Pancreas (tissue), 10 donors: ENCODE results near the gene UNC5B. TPM values are rescaled to one million over a fixed set of nuclear protein-coding genes. Genes with fewer than 3 reads are reported as not detected.

Source experiments
- ATAC-seq, 4 donors: fragments of 200-7000 bp; cut with Tn5 transposase; one replicate each; pipeline versions ENCODE4 v1.8.0 to v1.9.1; 2020; ENCODE audit warnings: mild to moderate bottlenecking in 4 of 4, moderate library complexity in 4 of 4
- DNase-seq, 6 donors: peaks; one replicate each; pipeline ENCODE4 v3.0.0-alpha.2; 2020
- FAIRE-seq: peaks from 2 replicates; lab custom pipeline; 2012; peaks lifted over from hg19 to GRCh38; lab: Jason Lieb, UNC
- H3K27ac ChIP-seq, 4 donors: fragments of 200-600 bp; sonication (generic); 1 replicate in 3 of 4; 2 replicates in 1 of 4; pipeline versions ENCODE4 v1.5.0 to v1.8.0; 2020
- H3K27me3 ChIP-seq, 4 donors: fragments of 200-600 bp; one replicate each; pipeline ENCODE4 v1.8.0; 2021
- H3K36me3 ChIP-seq, 3 donors: fragments of 200-600 bp; sonication (generic) in 1 of 3; one replicate each; pipeline versions ENCODE4 v1.5.0 to v1.8.0; 2020 to 2021
- H3K4me1 ChIP-seq, 3 donors: fragments of 200-600 bp; one replicate each; pipeline ENCODE4 v1.8.0; 2021
- H3K4me3 ChIP-seq, 4 donors: fragments of 200-600 bp; sonication (generic) in 2 of 4; one replicate each; pipeline versions ENCODE4 v1.5.0 to v1.8.0; 2020 to 2021
- H3K9me3 ChIP-seq, 4 donors: fragments of 200-600 bp; one replicate each; pipeline ENCODE4 v1.8.0; 2021
- CTCF ChIP-seq, 4 donors: fragments of 200-600 bp; sonication (generic) in 3 of 4; IDR thresholded peaks; one replicate each; pipeline versions ENCODE4 v1.5.0 to v1.8.0; 2021; ENCODE audit warnings: antibody characterized with exemption in 4 of 4
- WGBS, 2 donors: extraction: QIAGEN DNeasy Blood & Tissue Kit; methylation state at CpG; one replicate each; pipeline ENCODE4 v1.1.7; 2013; 5-methylcytosine and 5-hydroxymethylcytosine counted together
- intact Hi-C, 3 donors: fragments of 100-400 bp; cut with DNase I; formaldehyde crosslinking; loops; one replicate each; pipeline versions ENCODE4 v1.11.1 to v1.14.2; 2022
- polyA plus RNA-seq, 2 donors: library from polyadenylated mRNA; stranded (reverse); fragments of 200-250 nt; gene quantifications; one replicate each; pipeline ENCODE4 v1.2.3, GENCODE V29; 2013
- total RNA-seq, 6 donors: library from RNA; stranded (reverse); fragmentation: NEBNext Ultra II Directional in 4 of 6; extraction: Animal tissue kit (Norgen Biotek cat#: 25700) in 4 of 6; gene quantifications; one replicate each; pipeline versions ENCODE4 v1.2.1 to v1.2.4, GENCODE V29; 2021 to 2023
- donor health status: healthy with polysubstance abuse.
- donor health status: DM: no; HTN: no; CAD: no; lungs with moderate emphysema.
- donor health status: DM: no; HTN: no; CAD: no.
- donor health status: control.
- donor health status: control.
- donor health status: Bipolar disorder and iron deficiency.
- donor health status: DM: yes; HTN: yes; CAD: no.
- donor health status: DM: no; HTN: no; CAD: no.
- donor health status: DM: no; HTN: no; CAD: no.
- donor health status: DM: yes; HTN: yes; CAD: no.

The UNC5B gene
- total and polyA plus RNA-seq, 8 donors = 2.4 to 7.7 (median 4.2) TPM

- Histone ChIP-seq H3K27me3 (no peaks in the 10 kb centered on the region), H3K4me3 (no peak overlapping the region), H3K9me3 (no peaks in the 10 kb centered on the region), H3K27ac (no peak overlapping the region), H3K4me1 (no peaks in the 10 kb centered on the region), H3K36me3 (no peaks in the 10 kb centered on the region)
- intact Hi-C loops = no loop called here
- TF ChIP-seq CTCF (IDR thresholded peaks at IDR 0.05) = no peak
- DNase-seq = no peak
- no peak for FAIRE-seq
- 85 to 87% methylated on average over 9 of the region's 9 CpGs for WGBS, 2 donors
- no peak for ATAC-seq
Observed at GRCh38 chr10:71254834-71255549, 42.6 kb downstream of the UNC5B start.

- TF ChIP-seq CTCF (IDR thresholded peaks at IDR 0.05) = no peak
- H3K27ac ChIP-seq = no peak overlapping the region
- ATAC-seq = no peak
- 84 to 85% methylated on average over 4 of the region's 4 CpGs for WGBS, 2 donors
- no peaks in the 10 kb centered on the region for H3K27me3 ChIP-seq
- no peak for DNase-seq
- H3K9me3 ChIP-seq = no peaks in the 10 kb centered on the region
- intact Hi-C loops = no loop called here
- no peaks in the 10 kb centered on the region for H3K36me3 ChIP-seq
- no peak overlapping the region for H3K4me3 ChIP-seq
- no peaks in the 10 kb centered on the region for H3K4me1 ChIP-seq
- FAIRE-seq = no peak
Observed at GRCh38 chr10:71255550-71255807, 43.1 kb downstream of the UNC5B start.

- intact Hi-C loops = no loop called here
- no peak for TF ChIP-seq CTCF (IDR thresholded peaks at IDR 0.05)
- DNase-seq (peak in 1 of 6 donors; percentile 46), FAIRE-seq (no peak), ATAC-seq (peak in 3 of 4 donors; percentile 26 to 65 (median 45))
- H3K4me3 ChIP-seq = no peak overlapping the region
- H3K36me3 ChIP-seq = no peaks in the 10 kb centered on the region
- H3K27ac ChIP-seq = no peak overlapping the region
- no peaks in the 10 kb centered on the region for H3K27me3 ChIP-seq
- 76 to 77% methylated on average over 17 of the region's 17 CpGs for WGBS, 2 donors
- H3K4me1 ChIP-seq = no peaks in the 10 kb centered on the region
- no peaks in the 10 kb centered on the region for H3K9me3 ChIP-seq
Observed at GRCh38 chr10:71255808-71256660, 43.7 kb downstream of the UNC5B start.

- no peak for TF ChIP-seq CTCF (IDR thresholded peaks at IDR 0.05)
- no peak for FAIRE-seq
- H3K9me3 ChIP-seq = no peaks in the 10 kb centered on the region
- intact Hi-C loops = no loop called here
- no peaks in the 10 kb centered on the region for H3K27me3 ChIP-seq
- 73 to 74% methylated on average over 8 of the region's 8 CpGs for WGBS, 2 donors
- H3K4me1 ChIP-seq = no peaks in the 10 kb centered on the region
- H3K36me3 ChIP-seq = no peaks in the 10 kb centered on the region
- ATAC-seq = no peak
- no peak overlapping the region for H3K4me3 ChIP-seq
- peak in 1 of 6 donors; percentile 31 for DNase-seq
- no peak overlapping the region for H3K27ac ChIP-seq
Observed at GRCh38 chr10:71256661-71257318, 44.4 kb downstream of the UNC5B start.
